GM12878 (cell line): ENCODE results near the gene PROSER3.

Experiments used
- EZH2 ChIP-seq: IDR thresholded peaks from 2 replicates; pipeline ENCODE4 v1.6.1; 2012; ENCODE audit warnings: low read depth, mild to moderate bottlenecking, control low read depth, inconsistent platforms, low read length, borderline replicate concordance; ENCODE audit not compliant: control insufficient read depth
- FOXM1 ChIP-seq: IDR thresholded peaks from 2 replicates; pipeline ENCODE4 v1.6.1; 2012; ENCODE audit warnings: low read depth, mild to moderate bottlenecking, inconsistent platforms, low read length, moderate library complexity
- HDAC6 ChIP-seq: fragments of 200-600 bp; sonication (generic); IDR thresholded peaks from one replicate; pipeline ENCODE4 v1.8.0; 2017; ENCODE audit warnings: antibody characterized with exemption; ENCODE audit not compliant: unreplicated experiment
- JUND ChIP-seq: IDR thresholded peaks from 2 replicates; pipeline ENCODE4 v1.6.1; 2012; ENCODE audit warnings: low read depth, mild to moderate bottlenecking, low read length, improper control_type of control experiment, moderate library complexity
- NFYB ChIP-seq: IDR thresholded peaks from 2 replicates; pipeline ENCODE4 v1.6.1; 2011; ENCODE audit warnings: low read depth, mild to moderate bottlenecking, low read length, improper control_type of control experiment, moderate library complexity; ENCODE audit not compliant: insufficient read depth
- NR2C2 ChIP-seq: IDR thresholded peaks from 2 replicates; pipeline ENCODE4 v1.6.1; 2011; ENCODE audit warnings: borderline replicate concordance, low read depth; ENCODE audit not compliant: control insufficient read depth, insufficient read length
- POLR2AphosphoS2 ChIP-seq: IDR thresholded peaks from 2 replicates; pipeline ENCODE4 v1.6.1; 2011; ENCODE audit warnings: low read depth, mild to moderate bottlenecking, low read length, improper control_type of control experiment, moderate library complexity
- SMAD1 ChIP-seq: fragments of 450-650 bp; IDR thresholded peaks from 2 replicates; pipeline ENCODE4 v1.6.1; 2018; ENCODE audit warnings: mild to moderate bottlenecking, low read depth; ENCODE audit not compliant: partially characterized antibody
- SP1 ChIP-seq: IDR thresholded peaks from one replicate; pipeline ENCODE4 v1.6.1; 2011; ENCODE audit warnings: low read depth, low read length
- SREBF2 ChIP-seq: IDR thresholded peaks from 2 replicates; pipeline ENCODE4 v1.6.1; 2012; ENCODE audit warnings: mild to moderate bottlenecking, low read length
- ZZZ3 ChIP-seq: IDR thresholded peaks from 2 replicates; pipeline ENCODE4 v1.6.1; 2011; ENCODE audit warnings: low read depth; ENCODE audit not compliant: control insufficient read depth, insufficient read length
- TF ChIP-seq, protein P1 (sequence below), 3 experiments: IDR thresholded peaks in 2 of 3; conservative IDR thresholded peaks in 1 of 3; 2 replicates each; pipeline ENCODE4 v1.5.1; 2011; ENCODE audit warnings: low read depth in 3 of 3, low read length in 3 of 3, mild to moderate bottlenecking in 3 of 3, control low read depth in 2 of 3, moderate library complexity in 2 of 3, inconsistent platforms in 1 of 3, mixed read lengths in 1 of 3; ENCODE audit not compliant: control insufficient read depth in 2 of 3, insufficient read depth in 1 of 3; ENCODE audit errors: extremely low read depth in 1 of 3
- TF ChIP-seq, protein P2 (sequence below): IDR thresholded peaks from 2 replicates; pipeline ENCODE4 v1.6.1; 2012; ENCODE audit warnings: low read depth, low read length, improper control_type of control experiment
- TF ChIP-seq, protein P3 (sequence below): IDR thresholded peaks from 2 replicates; pipeline ENCODE4 v1.6.1; 2012; ENCODE audit warnings: mild to moderate bottlenecking, low read depth, low read length

DNA sequence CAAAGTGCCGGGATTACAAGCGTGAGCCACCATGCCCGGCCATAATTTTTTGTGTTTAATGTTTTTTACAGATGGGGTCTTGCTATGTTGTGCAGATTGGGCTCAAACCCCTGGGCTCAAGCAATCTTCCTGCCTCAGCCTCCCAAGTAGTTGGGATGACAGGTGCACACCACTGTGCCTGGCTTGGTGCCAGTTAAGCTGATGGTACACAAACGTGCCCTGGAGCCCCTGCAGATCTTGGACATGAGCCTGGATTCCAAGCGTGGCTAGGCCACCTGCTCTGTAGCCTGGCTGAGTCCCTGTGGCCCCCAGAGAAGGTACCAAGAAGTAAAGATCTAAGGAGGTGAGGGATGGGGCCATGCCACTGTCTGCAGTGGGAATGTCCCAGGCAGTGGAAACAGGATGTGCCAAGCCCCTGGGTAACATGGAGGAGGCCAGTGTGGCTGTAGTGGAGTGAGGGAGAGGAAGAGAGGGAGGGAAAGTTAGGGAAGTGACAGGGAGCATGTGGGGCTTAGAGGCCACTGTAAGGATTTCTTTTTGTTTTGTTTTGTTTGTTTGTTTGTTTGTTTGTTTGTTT is 47.6 kb downstream of the PROSER3 start:
- TF ChIP-seq, protein P1, sequence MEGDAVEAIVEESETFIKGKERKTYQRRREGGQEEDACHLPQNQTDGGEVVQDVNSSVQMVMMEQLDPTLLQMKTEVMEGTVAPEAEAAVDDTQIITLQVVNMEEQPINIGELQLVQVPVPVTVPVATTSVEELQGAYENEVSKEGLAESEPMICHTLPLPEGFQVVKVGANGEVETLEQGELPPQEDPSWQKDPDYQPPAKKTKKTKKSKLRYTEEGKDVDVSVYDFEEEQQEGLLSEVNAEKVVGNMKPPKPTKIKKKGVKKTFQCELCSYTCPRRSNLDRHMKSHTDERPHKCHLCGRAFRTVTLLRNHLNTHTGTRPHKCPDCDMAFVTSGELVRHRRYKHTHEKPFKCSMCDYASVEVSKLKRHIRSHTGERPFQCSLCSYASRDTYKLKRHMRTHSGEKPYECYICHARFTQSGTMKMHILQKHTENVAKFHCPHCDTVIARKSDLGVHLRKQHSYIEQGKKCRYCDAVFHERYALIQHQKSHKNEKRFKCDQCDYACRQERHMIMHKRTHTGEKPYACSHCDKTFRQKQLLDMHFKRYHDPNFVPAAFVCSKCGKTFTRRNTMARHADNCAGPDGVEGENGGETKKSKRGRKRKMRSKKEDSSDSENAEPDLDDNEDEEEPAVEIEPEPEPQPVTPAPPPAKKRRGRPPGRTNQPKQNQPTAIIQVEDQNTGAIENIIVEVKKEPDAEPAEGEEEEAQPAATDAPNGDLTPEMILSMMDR (IDR thresholded peaks at IDR 0.05 in 2 of 3, conservative IDR thresholded peaks at IDR 0.05 in 1 of 3; ENCODE audit: control insufficient read depth in 2 of 3, extremely low read depth in 1 of 3, insufficient read depth in 1 of 3, low read depth in 3 of 3, low read length in 3 of 3): no peak
- TF ChIP-seq, protein P2, sequence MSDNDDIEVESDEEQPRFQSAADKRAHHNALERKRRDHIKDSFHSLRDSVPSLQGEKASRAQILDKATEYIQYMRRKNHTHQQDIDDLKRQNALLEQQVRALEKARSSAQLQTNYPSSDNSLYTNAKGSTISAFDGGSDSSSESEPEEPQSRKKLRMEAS: no peak
- TF ChIP-seq SP1 (no peak), SREBF2 (no peak), POLR2AphosphoS2 (no peak), HDAC6 (no peak), EZH2 (no peak), NR2C2 (no peak), JUND (no peak), FOXM1 (no peak), SMAD1 (no peak), ZZZ3 (no peak), NFYB (no peak)
- TF ChIP-seq, protein P3, sequence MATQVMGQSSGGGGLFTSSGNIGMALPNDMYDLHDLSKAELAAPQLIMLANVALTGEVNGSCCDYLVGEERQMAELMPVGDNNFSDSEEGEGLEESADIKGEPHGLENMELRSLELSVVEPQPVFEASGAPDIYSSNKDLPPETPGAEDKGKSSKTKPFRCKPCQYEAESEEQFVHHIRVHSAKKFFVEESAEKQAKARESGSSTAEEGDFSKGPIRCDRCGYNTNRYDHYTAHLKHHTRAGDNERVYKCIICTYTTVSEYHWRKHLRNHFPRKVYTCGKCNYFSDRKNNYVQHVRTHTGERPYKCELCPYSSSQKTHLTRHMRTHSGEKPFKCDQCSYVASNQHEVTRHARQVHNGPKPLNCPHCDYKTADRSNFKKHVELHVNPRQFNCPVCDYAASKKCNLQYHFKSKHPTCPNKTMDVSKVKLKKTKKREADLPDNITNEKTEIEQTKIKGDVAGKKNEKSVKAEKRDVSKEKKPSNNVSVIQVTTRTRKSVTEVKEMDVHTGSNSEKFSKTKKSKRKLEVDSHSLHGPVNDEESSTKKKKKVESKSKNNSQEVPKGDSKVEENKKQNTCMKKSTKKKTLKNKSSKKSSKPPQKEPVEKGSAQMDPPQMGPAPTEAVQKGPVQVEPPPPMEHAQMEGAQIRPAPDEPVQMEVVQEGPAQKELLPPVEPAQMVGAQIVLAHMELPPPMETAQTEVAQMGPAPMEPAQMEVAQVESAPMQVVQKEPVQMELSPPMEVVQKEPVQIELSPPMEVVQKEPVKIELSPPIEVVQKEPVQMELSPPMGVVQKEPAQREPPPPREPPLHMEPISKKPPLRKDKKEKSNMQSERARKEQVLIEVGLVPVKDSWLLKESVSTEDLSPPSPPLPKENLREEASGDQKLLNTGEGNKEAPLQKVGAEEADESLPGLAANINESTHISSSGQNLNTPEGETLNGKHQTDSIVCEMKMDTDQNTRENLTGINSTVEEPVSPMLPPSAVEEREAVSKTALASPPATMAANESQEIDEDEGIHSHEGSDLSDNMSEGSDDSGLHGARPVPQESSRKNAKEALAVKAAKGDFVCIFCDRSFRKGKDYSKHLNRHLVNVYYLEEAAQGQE: no peak
